MCF 10A (cell line): ENCODE data around the gene ARHGEF12. TPM values are rescaled to one million over a fixed set of nuclear protein-coding genes. Genes with fewer than 3 reads are reported as not detected.

ENCODE experiments used
- BruUV-seq: library from RNA; stranded (reverse); fragments of 400-500 nt; replicated peaks from 2 replicates; lab custom pipeline; 2021; lab: Mats Ljungman, UMichigan
- CTCF ChIA-PET: fragments of 300-600 bp; sonication (Branson Sonifier 250); formaldehyde crosslinking; extraction: SDS; loops from one replicate; lab custom pipeline; 2021; ENCODE audit warnings: antibody characterized with exemption, inconsistent platforms; lab: Yijun Ruan, JAX
- POLR2A ChIA-PET: fragments of 300-600, 350-650 bp; sonication (Branson Sonifier 250); formaldehyde crosslinking; extraction: SDS; loops from one replicate; lab custom pipeline; 2020; ENCODE audit warnings: antibody characterized with exemption, inconsistent platforms; lab: Yijun Ruan, JAX
- DNase-seq: peaks from one replicate; pipeline ENCODE4 v3.0.0-alpha.2; 2018; ENCODE audit not compliant: unreplicated experiment
- H3K27ac Mint-ChIP-seq: one replicate; pipeline ENCODE4 v1.8.0; 2022; ENCODE audit warnings: mild to moderate bottlenecking, low read depth, mixed read lengths; ENCODE audit not compliant: unreplicated experiment
- H3K27me3 Mint-ChIP-seq: one replicate; pipeline ENCODE4 v1.8.0; 2022; ENCODE audit warnings: mixed read lengths; ENCODE audit not compliant: insufficient read depth, unreplicated experiment
- H3K36me3 Mint-ChIP-seq: one replicate; pipeline ENCODE4 v1.8.0; 2022; ENCODE audit warnings: mild to moderate bottlenecking, moderate library complexity, mixed read lengths; ENCODE audit not compliant: insufficient read depth, unreplicated experiment
- H3K4me1 Mint-ChIP-seq: one replicate; pipeline ENCODE4 v1.8.0; 2022; ENCODE audit warnings: mixed read lengths; ENCODE audit not compliant: insufficient read depth, unreplicated experiment
- H3K4me3 Mint-ChIP-seq: one replicate; pipeline ENCODE4 v1.8.0; 2022; ENCODE audit warnings: mild to moderate bottlenecking, moderate library complexity, mixed read lengths; ENCODE audit not compliant: unreplicated experiment
- H3K9me3 Mint-ChIP-seq: one replicate; pipeline ENCODE4 v1.8.0; 2022; ENCODE audit warnings: mixed read lengths; ENCODE audit not compliant: unreplicated experiment
- CTCF ChIP-seq: fragments of 200-600 bp; IDR thresholded peaks from one replicate; pipeline ENCODE4 v1.8.0; 2022; ENCODE audit warnings: antibody characterized with exemption, mild to moderate bottlenecking; ENCODE audit not compliant: unreplicated experiment
- intact Hi-C: fragments of 100-400 bp; cut with micrococcal nuclease; formaldehyde crosslinking; loops from 2 replicates; pipeline ENCODE4 v1.14.1; 2022
- total RNA-seq: library from RNA; stranded (reverse); gene quantifications from 2 replicates; pipeline ENCODE4 v1.2.3, GENCODE V29; 2022

ARHGEF12 gene
- total RNA-seq, 1 experiment from 2014 or later = 61.2 TPM

DNA sequence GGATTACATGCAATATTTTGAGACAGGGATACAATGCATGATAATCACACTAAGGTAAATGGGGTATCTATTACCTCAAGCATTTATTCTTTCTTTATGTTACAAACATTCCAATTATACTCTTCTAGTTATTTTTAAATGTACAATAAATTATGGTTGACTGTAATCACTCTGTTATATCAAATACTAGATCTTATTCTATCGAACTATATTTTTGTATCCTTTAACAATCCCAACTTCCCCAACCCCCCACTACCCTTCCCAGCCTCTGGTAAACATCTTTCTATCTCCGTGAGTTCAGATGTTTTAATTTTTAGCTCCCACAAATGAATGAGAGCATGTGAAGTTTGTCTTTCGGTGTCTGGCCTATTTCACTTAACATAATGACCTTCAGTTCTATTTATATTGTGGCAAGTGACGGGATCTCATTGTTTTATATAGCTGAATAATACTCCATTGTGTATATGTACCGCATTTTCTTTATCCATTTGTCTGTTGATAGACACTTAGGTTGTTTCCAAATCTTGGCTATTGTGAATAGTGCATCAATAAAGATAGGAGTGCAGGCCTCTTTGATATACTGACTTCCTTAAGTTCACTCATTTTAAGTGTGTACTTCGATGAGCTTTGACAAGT, 40.5 kb downstream of the ARHGEF12 start:
- CTCF ChIA-PET = interaction anchor here (0.6 kb wide), 3 partner anchors 69 to 575 kb away, joined by 3 read pairs; no protein-coding TSS in a partner anchor
- BruUV-seq = no TSS peak
- peaks cover 11% of the 10 kb centered on the region for H3K4me1 Mint-ChIP-seq

DNA sequence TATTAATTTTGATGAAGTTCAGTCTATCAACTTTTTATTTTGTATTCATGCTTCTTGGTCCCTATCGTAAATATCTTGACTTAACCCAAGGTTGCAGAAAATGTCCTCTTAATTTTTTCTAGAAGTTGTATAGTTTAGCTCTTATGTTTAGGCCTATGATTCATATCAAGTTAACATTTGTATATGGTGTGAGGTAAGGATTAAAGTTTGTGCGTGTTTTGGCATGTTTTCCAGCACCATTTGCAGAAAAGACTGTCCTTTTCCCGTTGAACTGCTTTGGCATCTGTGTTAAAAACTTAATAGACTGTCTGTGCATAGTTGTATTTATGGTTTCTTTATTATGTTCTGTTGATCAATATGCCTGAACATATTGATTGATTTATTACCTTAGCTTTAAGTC, 42.3 kb downstream of the ARHGEF12 start:
- no peak overlapping the region for H3K27ac Mint-ChIP-seq
- H3K4me3 Mint-ChIP-seq = no peak overlapping the region
- intact Hi-C loops = no loop called here
- H3K36me3 Mint-ChIP-seq = peaks cover 11% of the 10 kb centered on the region
- CTCF ChIA-PET = no interaction called here
- H3K9me3 Mint-ChIP-seq = peaks cover 5% of the 10 kb centered on the region
- BruUV-seq = no TSS peak
- DNase-seq = peak; percentile 7
- H3K4me1 Mint-ChIP-seq = peaks cover 22% of the 10 kb centered on the region
- H3K27me3 Mint-ChIP-seq = no peaks in the 10 kb centered on the region
- POLR2A ChIA-PET = interaction anchor here (0.5 to 2.3 kb wide), 2 partner anchors 42 to 700 kb away, joined by 3 to 6 read pairs; partner anchors contain the start of gene ARHGEF12
- no peak for TF ChIP-seq CTCF

More for the DNA sequence above, 40.5 kb downstream of the ARHGEF12 start:
- no peak overlapping the region for H3K4me3 Mint-ChIP-seq
- POLR2A ChIA-PET = interaction anchor here (0.6 to 1.2 kb wide), 3 partner anchors 9 to 1159 kb away, joined by 3 read pairs; no protein-coding TSS in a partner anchor
- H3K27ac Mint-ChIP-seq = no peak overlapping the region
- H3K27me3 Mint-ChIP-seq = no peaks in the 10 kb centered on the region
- H3K9me3 Mint-ChIP-seq = no peaks in the 10 kb centered on the region
- H3K36me3 Mint-ChIP-seq = peaks cover 11% of the 10 kb centered on the region
- TF ChIP-seq CTCF = no peak
- intact Hi-C loops = no loop called here
- DNase-seq = no peak

- no TSS peak for BruUV-seq
- ChIA-PET POLR2A (interaction anchor here (0.6 to 1.2 kb wide), 5 partner anchors 16 to 46 kb away, joined by 3 to 5 read pairs (median 3); partner anchors contain the start of gene ARHGEF12), CTCF (interaction anchor here (0.9 kb wide), 1 partner anchor 23 kb away, joined by 3 read pairs; no protein-coding TSS in a partner anchor)
- DNase-seq = peak; percentile 28
- peaks cover 22% of the 10 kb centered on the region for H3K4me1 Mint-ChIP-seq
- TF ChIP-seq CTCF = no peak
- H3K4me3 Mint-ChIP-seq = no peak overlapping the region
- intact Hi-C loops = no loop called here
- no peaks in the 10 kb centered on the region for H3K27me3 Mint-ChIP-seq
- no peak overlapping the region for H3K27ac Mint-ChIP-seq
- peaks cover 11% of the 10 kb centered on the region for H3K36me3 Mint-ChIP-seq
- H3K9me3 Mint-ChIP-seq = peaks cover 5% of the 10 kb centered on the region
These were observed 45.2 kb downstream of the ARHGEF12 start for GRCh38 chr11:120381401-120381800.

- Mint-ChIP-seq H3K27me3 (no peaks in the 10 kb centered on the region), H3K4me1 (peaks cover 27% of the 10 kb centered on the region), H3K36me3 (peaks cover 10% of the 10 kb centered on the region), H3K27ac (no peak overlapping the region), H3K4me3 (no peak overlapping the region), H3K9me3 (peaks cover 5% of the 10 kb centered on the region)
- no TSS peak for BruUV-seq
- POLR2A ChIA-PET = interaction anchor here (0.9 to 2.6 kb wide), 3 partner anchors 9 to 43 kb away, joined by 3 to 13 read pairs (median 12); no protein-coding TSS in a partner anchor
- no peak for TF ChIP-seq CTCF
- intact Hi-C loops = no loop called here
- DNase-seq = no peak
- CTCF ChIA-PET = interaction anchor here (1.0 kb wide), 1 partner anchor 46 kb away, joined by 4 read pairs; no protein-coding TSS in a partner anchor
These were observed 47.4 kb downstream of the ARHGEF12 start for GRCh38 chr11:120383518-120384155.
